ENCODE results near the gene ALAS1. TPM values are rescaled to one million over a fixed set of nuclear protein-coding genes. Genes with fewer than 3 reads are reported as not detected.

The ALAS1 gene
- total and polyA plus RNA-seq, 2 of the 13 experiments (the other 11 are each of a cell fraction or from before 2014, with no cell fraction given), result 36.0 to 43.2 TPM

DNA sequence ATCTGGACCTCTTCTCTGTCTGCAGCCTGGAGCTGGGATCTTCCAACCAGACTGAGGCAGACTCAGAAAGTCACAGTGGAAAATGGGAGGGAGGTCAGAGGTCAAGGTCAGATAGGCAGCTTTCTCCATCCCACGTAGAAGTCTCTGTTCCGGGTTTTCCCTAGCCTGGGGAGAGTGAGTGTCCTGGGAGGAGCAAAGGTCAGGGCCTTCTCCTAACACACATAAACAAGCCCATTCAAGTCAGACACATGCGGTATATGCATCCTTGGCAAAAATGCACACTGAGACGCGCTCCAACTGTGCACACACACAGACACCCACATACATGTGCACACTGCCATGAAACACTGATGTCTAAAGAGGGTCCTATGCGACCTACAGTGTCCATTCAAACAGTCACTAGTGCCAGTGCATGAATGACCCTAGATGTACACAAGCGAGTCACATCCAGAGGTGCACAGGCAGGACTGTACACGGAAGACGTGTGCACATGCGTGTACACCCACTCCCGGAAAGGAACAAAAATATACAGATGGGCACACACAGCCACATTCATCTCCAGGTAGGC, 40.3 kb downstream of the ALAS1 start (continued):
- TF ChIP-seq, protein P1, sequence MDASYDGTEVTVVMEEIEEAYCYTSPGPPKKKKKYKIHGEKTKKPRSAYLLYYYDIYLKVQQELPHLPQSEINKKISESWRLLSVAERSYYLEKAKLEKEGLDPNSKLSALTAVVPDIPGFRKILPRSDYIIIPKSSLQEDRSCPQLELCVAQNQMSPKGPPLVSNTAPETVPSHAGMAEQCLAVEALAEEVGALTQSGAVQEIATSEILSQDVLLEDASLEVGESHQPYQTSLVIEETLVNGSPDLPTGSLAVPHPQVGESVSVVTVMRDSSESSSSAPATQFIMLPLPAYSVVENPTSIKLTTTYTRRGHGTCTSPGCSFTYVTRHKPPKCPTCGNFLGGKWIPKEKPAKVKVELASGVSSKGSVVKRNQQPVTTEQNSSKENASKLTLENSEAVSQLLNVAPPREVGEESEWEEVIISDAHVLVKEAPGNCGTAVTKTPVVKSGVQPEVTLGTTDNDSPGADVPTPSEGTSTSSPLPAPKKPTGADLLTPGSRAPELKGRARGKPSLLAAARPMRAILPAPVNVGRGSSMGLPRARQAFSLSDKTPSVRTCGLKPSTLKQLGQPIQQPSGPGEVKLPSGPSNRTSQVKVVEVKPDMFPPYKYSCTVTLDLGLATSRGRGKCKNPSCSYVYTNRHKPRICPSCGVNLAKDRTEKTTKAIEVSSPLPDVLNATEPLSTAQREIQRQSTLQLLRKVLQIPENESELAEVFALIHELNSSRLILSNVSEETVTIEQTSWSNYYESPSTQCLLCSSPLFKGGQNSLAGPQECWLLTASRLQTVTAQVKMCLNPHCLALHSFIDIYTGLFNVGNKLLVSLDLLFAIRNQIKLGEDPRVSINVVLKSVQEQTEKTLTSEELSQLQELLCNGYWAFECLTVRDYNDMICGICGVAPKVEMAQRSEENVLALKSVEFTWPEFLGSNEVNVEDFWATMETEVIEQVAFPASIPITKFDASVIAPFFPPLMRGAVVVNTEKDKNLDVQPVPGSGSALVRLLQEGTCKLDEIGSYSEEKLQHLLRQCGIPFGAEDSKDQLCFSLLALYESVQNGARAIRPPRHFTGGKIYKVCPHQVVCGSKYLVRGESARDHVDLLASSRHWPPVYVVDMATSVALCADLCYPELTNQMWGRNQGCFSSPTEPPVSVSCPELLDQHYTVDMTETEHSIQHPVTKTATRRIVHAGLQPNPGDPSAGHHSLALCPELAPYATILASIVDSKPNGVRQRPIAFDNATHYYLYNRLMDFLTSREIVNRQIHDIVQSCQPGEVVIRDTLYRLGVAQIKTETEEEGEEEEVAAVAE (CRISPR knock-in tag; IDR thresholded peaks at IDR 0.05; ENCODE audit: borderline replicate concordance), result peak; percentile 49; the same call in 1 of the 2 replicates
- TF ChIP-seq ZNF609 (CRISPR knock-in tag; IDR thresholded peaks at IDR 0.05; ENCODE audit: borderline replicate concordance), result 0 out of 2 replicates have a peak, but pooled peaks have one; percentile 27
- TF ChIP-seq, protein P2, sequence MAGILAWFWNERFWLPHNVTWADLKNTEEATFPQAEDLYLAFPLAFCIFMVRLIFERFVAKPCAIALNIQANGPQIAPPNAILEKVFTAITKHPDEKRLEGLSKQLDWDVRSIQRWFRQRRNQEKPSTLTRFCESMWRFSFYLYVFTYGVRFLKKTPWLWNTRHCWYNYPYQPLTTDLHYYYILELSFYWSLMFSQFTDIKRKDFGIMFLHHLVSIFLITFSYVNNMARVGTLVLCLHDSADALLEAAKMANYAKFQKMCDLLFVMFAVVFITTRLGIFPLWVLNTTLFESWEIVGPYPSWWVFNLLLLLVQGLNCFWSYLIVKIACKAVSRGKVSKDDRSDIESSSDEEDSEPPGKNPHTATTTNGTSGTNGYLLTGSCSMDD (CRISPR knock-in tag; IDR thresholded peaks at IDR 0.05), result no peak
- TF ChIP-seq ZNF589 (CRISPR knock-in tag; conservative IDR thresholded peaks at IDR 0.05), result peak; percentile 89
- TF ChIP-seq SMAD3 (CRISPR knock-in tag; IDR thresholded peaks at IDR 0.05), result peak; percentile 60; the same call in 1 of the 2 replicates
- TF ChIP-seq, protein P3, sequence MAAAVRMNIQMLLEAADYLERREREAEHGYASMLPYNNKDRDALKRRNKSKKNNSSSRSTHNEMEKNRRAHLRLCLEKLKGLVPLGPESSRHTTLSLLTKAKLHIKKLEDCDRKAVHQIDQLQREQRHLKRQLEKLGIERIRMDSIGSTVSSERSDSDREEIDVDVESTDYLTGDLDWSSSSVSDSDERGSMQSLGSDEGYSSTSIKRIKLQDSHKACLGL (CRISPR knock-in tag; IDR thresholded peaks at IDR 0.05), result peak; percentile 47
- no peak for TF ChIP-seq TP53 (CRISPR knock-in tag; conservative IDR thresholded peaks at IDR 0.05)
- no peak for TF ChIP-seq ZNF274 (CRISPR knock-in tag; IDR thresholded peaks at IDR 0.05)
- TF ChIP-seq ZNF674 (CRISPR knock-in tag; IDR thresholded peaks at IDR 0.05; ENCODE audit: low read depth), result 0 out of 2 replicates have a peak, but pooled peaks have one; percentile 47
- TF ChIP-seq ESRRA (CRISPR knock-in tag; IDR thresholded peaks at IDR 0.05; ENCODE audit: low read depth), result peak; percentile 99
- 0 out of 2 replicates have a peak, but pooled peaks have one; percentile 28 for TF ChIP-seq ZNF703 (CRISPR knock-in tag; IDR thresholded peaks at IDR 0.05; ENCODE audit: borderline replicate concordance)
- peak; percentile 75; the same call in 1 of the 2 replicates for TF ChIP-seq PHF21A (CRISPR knock-in tag; IDR thresholded peaks at IDR 0.05)
- 0 out of 2 replicates have a peak, but pooled peaks have one; percentile 41 for TF ChIP-seq ZNF878 (CRISPR knock-in tag; IDR thresholded peaks at IDR 0.05)
- TF ChIP-seq, protein P4, sequence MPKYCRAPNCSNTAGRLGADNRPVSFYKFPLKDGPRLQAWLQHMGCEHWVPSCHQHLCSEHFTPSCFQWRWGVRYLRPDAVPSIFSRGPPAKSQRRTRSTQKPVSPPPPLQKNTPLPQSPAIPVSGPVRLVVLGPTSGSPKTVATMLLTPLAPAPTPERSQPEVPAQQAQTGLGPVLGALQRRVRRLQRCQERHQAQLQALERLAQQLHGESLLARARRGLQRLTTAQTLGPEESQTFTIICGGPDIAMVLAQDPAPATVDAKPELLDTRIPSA (CRISPR knock-in tag; IDR thresholded peaks at IDR 0.05; ENCODE audit: borderline replicate concordance), result 0 out of 2 replicates have a peak, but pooled peaks have one; percentile 60

Data from HepG2 (cell line).